ENCODE measurements around the gene NEK1. TPM values are rescaled to one million over a fixed set of nuclear protein-coding genes. Genes with fewer than 3 reads are reported as not detected.

The NEK1 gene
- total and polyA plus RNA-seq, 2 of the 13 experiments (the other 11 are each of a cell fraction or from before 2014, with no cell fraction given): 2.9 to 5.4 TPM

- TF ChIP-seq KIAA2018 (CRISPR knock-in tag; IDR thresholded peaks at IDR 0.05; ENCODE audit: borderline replicate concordance): no peak
- TF ChIP-seq ZNF264 (CRISPR knock-in tag; IDR thresholded peaks at IDR 0.05): no peak
- no peak for TF ChIP-seq ZNF552 (CRISPR knock-in tag; IDR thresholded peaks at IDR 0.05; ENCODE audit: borderline replicate concordance)
- TF ChIP-seq ZNF512B (CRISPR knock-in tag; IDR thresholded peaks at IDR 0.05; ENCODE audit: borderline replicate concordance): no peak
- no peak for TF ChIP-seq SATB2 (CRISPR knock-in tag; IDR thresholded peaks at IDR 0.05)
- TF ChIP-seq RERE (CRISPR knock-in tag; IDR thresholded peaks at IDR 0.05; ENCODE audit: low read depth): peak; percentile 38; the same call in 1 of the 2 replicates
- no peak for TF ChIP-seq PRMT3 (CRISPR knock-in tag; IDR thresholded peaks at IDR 0.05; ENCODE audit: borderline replicate concordance, low read depth)
- TF ChIP-seq ZBTB8A (CRISPR knock-in tag; IDR thresholded peaks at IDR 0.05; ENCODE audit: borderline replicate concordance, low read depth): no peak
- no peak for TF ChIP-seq MBNL3 (CRISPR knock-in tag; conservative IDR thresholded peaks at IDR 0.05)
- no peak for TF ChIP-seq TP53 (CRISPR knock-in tag; conservative IDR thresholded peaks at IDR 0.05)
- TF ChIP-seq DNMT1 (CRISPR knock-in tag; IDR thresholded peaks at IDR 0.05): peak; percentile 88; the same call in 1 of the 2 replicates
Observed at GRCh38 chr4:169619958-169620879, 7.8 kb upstream of the NEK1 start, which contains the start of gene CLCN3 (continued).

All from HepG2 (cell line).